Spleen (tissue), 11 donors: Measurements from ENCODE around the gene PBX1. TPM values are rescaled to one million over a fixed set of nuclear protein-coding genes. Genes with fewer than 3 reads are reported as not detected.

ENCODE experiments used
- DNase-seq: peaks from one replicate; pipeline ENCODE4 v3.0.0-alpha.2; 2020
- H3K27ac ChIP-seq, 8 donors: fragments of 200-600 bp; sonication (generic) in 7 of 8; 1 replicate in 4 of 8; 2 replicates in 4 of 8; pipeline versions ENCODE4 v1.5.0 to v1.8.0; 2016 to 2021; ENCODE audit warnings: inconsistent platforms in 4 of 8, mild to moderate bottlenecking in 4 of 8, moderate library complexity in 1 of 8
- H3K27me3 ChIP-seq, 7 donors: fragments of 200-600 bp; sonication (generic) in 6 of 7; replicated peaks in 1 of 7; 1 replicate in 4 of 7; 2 replicates in 3 of 7; pipeline versions ENCODE4 v1.5.0 to v1.8.0; 2016 to 2021; ENCODE audit warnings: inconsistent platforms in 3 of 7, mild to moderate bottlenecking in 1 of 7
- H3K36me3 ChIP-seq, 6 donors: fragments of 200-600 bp; sonication (generic) in 5 of 6; 1 replicate in 4 of 6; 2 replicates in 2 of 6; pipeline versions ENCODE4 v1.5.0 to v1.8.0; 2016 to 2021; ENCODE audit warnings: inconsistent platforms in 2 of 6
- H3K4me1 ChIP-seq, 6 donors: fragments of 200-600 bp; sonication (generic) in 5 of 6; 1 replicate in 3 of 6; 2 replicates in 3 of 6; pipeline versions ENCODE4 v1.5.0 to v1.8.0; 2016 to 2021; ENCODE audit warnings: inconsistent platforms in 3 of 6
- H3K4me3 ChIP-seq, 8 donors: fragments of 200-600 bp; sonication (generic) in 7 of 8; 1 replicate in 4 of 8; 2 replicates in 4 of 8; pipeline versions ENCODE4 v1.5.0 to v1.8.0; 2016 to 2021; ENCODE audit warnings: inconsistent platforms in 4 of 8, mild to moderate bottlenecking in 4 of 8, moderate library complexity in 2 of 8
- H3K9me3 ChIP-seq, 8 donors: fragments of 200-600 bp; sonication (generic) in 7 of 8; 1 replicate in 4 of 8; 2 replicates in 4 of 8; pipeline versions ENCODE4 v1.5.0 to v1.8.0; 2016 to 2021; ENCODE audit warnings: inconsistent platforms in 4 of 8
- POLR2A ChIP-seq, 3 donors: fragments of 450-650 bp; IDR thresholded peaks; one replicate each; pipeline ENCODE4 v1.5.1; 2017; ENCODE audit warnings: antibody characterized with exemption in 3 of 3, mild to moderate bottlenecking in 1 of 3
- POLR2AphosphoS5 ChIP-seq, 3 donors: sonication (generic); formaldehyde crosslinking; IDR thresholded peaks; one replicate each; pipeline ENCODE4 v1.5.1; 2017; ENCODE audit warnings: antibody characterized with exemption in 3 of 3
- WGBS, 5 donors: extraction: QIAGEN DNeasy Blood & Tissue Kit in 3 of 5; methylation state at CpG; one replicate each; pipeline versions ENCODE4 v1.1.5 to v1.1.7; 2013 to 2018; 5-methylcytosine and 5-hydroxymethylcytosine counted together
- intact Hi-C: fragments of 100-400 bp; cut with DNase I; formaldehyde crosslinking; loops from one replicate; pipeline ENCODE4 v1.15.0; 2023; ENCODE audit warnings: low total_unique reads
- polyA plus RNA-seq, 3 donors: library from polyadenylated mRNA; stranded (reverse); fragments of 200-250 nt; gene quantifications; one replicate each; pipeline ENCODE4 v1.2.1, GENCODE V29; 2013
- total RNA-seq, 7 donors: library from RNA; depleted of rRNA in 3 of 7; stranded (reverse); fragments of >200 nt in 3 of 7; fragmentation: NEBNext Ultra II Directional in 4 of 7; extraction: Animal tissue kit (Norgen Biotek cat#: 25700) in 4 of 7; gene quantifications; one replicate each; pipeline versions ENCODE4 v1.1.0 to v1.2.1, GENCODE V29; 2016 to 2021
- TF ChIP-seq, protein P1 (sequence below), 11 experiments: fragments of 200-600 bp in 7 of 11; fragments of 450-650 bp in 4 of 11; sonication (generic) in 4 of 11; IDR thresholded peaks in 8 of 11; conservative IDR thresholded peaks in 3 of 11; 1 replicate in 7 of 11; 2 replicates in 4 of 11; pipeline versions ENCODE4 v1.4.0 to v1.8.0; 2016 to 2021; ENCODE audit warnings: antibody characterized with exemption in 11 of 11, inconsistent platforms in 4 of 11, mild to moderate bottlenecking in 1 of 11
- donor health status: healthy with polysubstance abuse.
- donor health status: DM: no; HTN: no; CAD: no; lungs with moderate emphysema.
- donor health status: DM: no; HTN: no; CAD: no.
- donor health status: Bipolar disorder and iron deficiency.
- donor health status: healthy.
- donor health status: DM: no; HTN: no; CAD: no.
- donor health status: DM: yes; HTN: yes; CAD: no.

Gene PBX1
- total and polyA plus RNA-seq, 10 donors: 3.4 to 79.5 (median 31.8) TPM

DNA sequence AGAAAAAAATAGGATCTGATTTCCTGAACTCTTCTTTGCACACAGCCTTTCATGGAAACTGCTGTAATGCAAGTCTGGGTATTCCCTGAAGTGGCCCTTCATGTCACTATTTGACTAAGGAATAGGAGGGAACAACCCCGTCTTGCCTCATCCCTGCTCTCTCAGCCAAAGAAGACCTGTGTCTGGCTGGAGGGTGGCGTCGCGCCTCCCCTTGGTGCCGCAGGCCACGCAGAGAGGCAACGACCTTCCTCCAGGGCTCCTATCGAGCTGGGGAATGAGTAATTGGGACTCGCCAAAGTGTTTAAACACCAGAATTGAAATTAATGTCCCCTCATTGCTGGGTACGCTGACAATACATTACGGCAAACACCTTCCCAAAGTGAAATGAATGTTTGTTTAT is 129.8 kb downstream of the PBX1 start:
- no peaks in the 10 kb centered on the region for H3K36me3 ChIP-seq
- peaks cover 0 to 10% (median 8%) of the 10 kb centered on the region in 6 donors for H3K4me1 ChIP-seq
- no peaks in the 10 kb centered on the region for H3K9me3 ChIP-seq
- H3K27me3 ChIP-seq: no peaks in the 10 kb centered on the region
- H3K27ac ChIP-seq: no peak overlapping the region
- H3K4me3 ChIP-seq: no peak overlapping the region
- TF ChIP-seq, protein P1, sequence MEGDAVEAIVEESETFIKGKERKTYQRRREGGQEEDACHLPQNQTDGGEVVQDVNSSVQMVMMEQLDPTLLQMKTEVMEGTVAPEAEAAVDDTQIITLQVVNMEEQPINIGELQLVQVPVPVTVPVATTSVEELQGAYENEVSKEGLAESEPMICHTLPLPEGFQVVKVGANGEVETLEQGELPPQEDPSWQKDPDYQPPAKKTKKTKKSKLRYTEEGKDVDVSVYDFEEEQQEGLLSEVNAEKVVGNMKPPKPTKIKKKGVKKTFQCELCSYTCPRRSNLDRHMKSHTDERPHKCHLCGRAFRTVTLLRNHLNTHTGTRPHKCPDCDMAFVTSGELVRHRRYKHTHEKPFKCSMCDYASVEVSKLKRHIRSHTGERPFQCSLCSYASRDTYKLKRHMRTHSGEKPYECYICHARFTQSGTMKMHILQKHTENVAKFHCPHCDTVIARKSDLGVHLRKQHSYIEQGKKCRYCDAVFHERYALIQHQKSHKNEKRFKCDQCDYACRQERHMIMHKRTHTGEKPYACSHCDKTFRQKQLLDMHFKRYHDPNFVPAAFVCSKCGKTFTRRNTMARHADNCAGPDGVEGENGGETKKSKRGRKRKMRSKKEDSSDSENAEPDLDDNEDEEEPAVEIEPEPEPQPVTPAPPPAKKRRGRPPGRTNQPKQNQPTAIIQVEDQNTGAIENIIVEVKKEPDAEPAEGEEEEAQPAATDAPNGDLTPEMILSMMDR (IDR thresholded peaks at IDR 0.05 in 8 of 11, conservative IDR thresholded peaks at IDR 0.05 in 3 of 11): no peak
- no peak for TF ChIP-seq POLR2A (IDR thresholded peaks at IDR 0.05)
- no peak for TF ChIP-seq POLR2AphosphoS5 (IDR thresholded peaks at IDR 0.05)
- WGBS, 5 donors: 91 to 95% (median 94%) methylated on average over 11 of the region's 11 CpGs
- DNase-seq: no peak
- intact Hi-C loops: no loop called here

DNA sequence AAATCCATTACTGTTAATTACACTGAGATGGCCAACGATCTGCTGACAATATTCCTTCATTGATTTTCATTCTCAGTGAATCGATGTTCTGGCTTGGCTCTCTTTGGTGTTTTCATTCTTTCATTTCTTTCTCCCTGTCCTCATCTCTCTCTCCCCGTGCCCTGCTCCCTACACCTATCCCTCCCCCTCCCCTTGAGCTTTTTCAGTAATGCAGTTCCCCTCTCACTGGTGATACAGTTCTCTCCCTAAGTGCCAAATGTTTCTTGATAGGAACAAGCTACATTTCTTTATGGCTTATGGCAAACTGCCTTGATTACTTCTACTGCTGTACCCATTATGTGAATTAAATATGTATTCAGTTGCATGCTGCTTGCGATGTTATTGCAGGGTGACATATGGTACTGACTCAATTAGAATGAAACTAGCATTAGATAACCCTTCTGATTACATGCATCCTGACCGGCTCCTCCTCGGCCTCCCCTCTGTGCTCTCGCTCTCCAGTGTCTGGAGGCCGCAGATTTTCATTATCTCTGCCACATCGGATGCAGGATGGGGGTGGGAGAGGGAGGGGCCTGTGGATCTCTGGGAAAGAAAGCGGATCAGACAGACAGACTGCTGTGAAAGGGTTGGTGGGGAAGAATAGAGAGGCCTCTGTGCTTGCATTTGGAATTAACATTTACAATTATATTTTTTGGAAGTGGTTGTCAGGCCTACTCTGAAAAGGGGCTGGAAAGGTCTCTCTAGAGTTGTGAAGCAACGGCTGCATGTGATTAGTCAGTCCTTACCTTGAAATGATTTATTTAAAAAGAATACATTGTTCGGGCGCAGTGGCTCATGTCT is 130.9 kb downstream of the PBX1 start:
- TF ChIP-seq, protein P1 (IDR thresholded peaks at IDR 0.05 in 8 of 11, conservative IDR thresholded peaks at IDR 0.05 in 3 of 11): no peak
- TF ChIP-seq POLR2AphosphoS5 (IDR thresholded peaks at IDR 0.05) (no peak), POLR2A (IDR thresholded peaks at IDR 0.05) (no peak)
- intact Hi-C loops: no loop called here
- no peak overlapping the region for H3K27ac ChIP-seq
- WGBS, 5 donors: 83 to 90% (median 86%) methylated on average over 13 of the region's 13 CpGs
- no peaks in the 10 kb centered on the region for H3K36me3 ChIP-seq
- H3K4me3 ChIP-seq: no peak overlapping the region
- no peaks in the 10 kb centered on the region for H3K27me3 ChIP-seq
- H3K9me3 ChIP-seq: no peaks in the 10 kb centered on the region
- no peak for DNase-seq
- H3K4me1 ChIP-seq: peaks cover 0 to 8% (median 4%) of the 10 kb centered on the region in 6 donors

DNA sequence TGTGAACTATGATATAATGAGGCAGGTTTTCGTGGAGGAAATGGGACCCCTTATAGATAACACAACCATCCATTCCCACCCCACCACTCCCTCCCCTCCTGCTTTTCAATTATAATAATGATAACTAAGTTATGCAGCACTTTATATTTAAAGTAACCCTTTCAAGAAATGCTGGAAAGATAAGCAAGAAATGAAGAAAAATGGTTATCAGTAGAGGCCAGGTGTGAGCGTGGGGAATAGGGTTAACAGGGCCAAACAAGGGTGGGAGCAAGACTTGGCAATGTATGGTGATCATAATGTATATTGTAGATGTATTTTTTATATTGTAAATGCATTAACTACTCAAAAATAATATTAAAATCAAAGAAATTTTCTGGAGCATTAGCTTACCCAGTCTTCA is 133.4 kb downstream of the PBX1 start:
- no peaks in the 10 kb centered on the region for H3K36me3 ChIP-seq
- no peak overlapping the region for H3K27ac ChIP-seq
- H3K4me3 ChIP-seq: no peak overlapping the region
- no peaks in the 10 kb centered on the region for H3K4me1 ChIP-seq
- no peaks in the 10 kb centered on the region for H3K9me3 ChIP-seq
- intact Hi-C loops: no loop called here
- TF ChIP-seq, protein P1 (IDR thresholded peaks at IDR 0.05 in 8 of 11, conservative IDR thresholded peaks at IDR 0.05 in 3 of 11): no peak
- TF ChIP-seq POLR2A (IDR thresholded peaks at IDR 0.05): no peak
- no peak for TF ChIP-seq POLR2AphosphoS5 (IDR thresholded peaks at IDR 0.05)
- DNase-seq: no peak
- WGBS, 5 donors: 76 to 94% (median 82%) methylated on average over 2 of the region's 2 CpGs
- no peaks in the 10 kb centered on the region for H3K27me3 ChIP-seq

DNA sequence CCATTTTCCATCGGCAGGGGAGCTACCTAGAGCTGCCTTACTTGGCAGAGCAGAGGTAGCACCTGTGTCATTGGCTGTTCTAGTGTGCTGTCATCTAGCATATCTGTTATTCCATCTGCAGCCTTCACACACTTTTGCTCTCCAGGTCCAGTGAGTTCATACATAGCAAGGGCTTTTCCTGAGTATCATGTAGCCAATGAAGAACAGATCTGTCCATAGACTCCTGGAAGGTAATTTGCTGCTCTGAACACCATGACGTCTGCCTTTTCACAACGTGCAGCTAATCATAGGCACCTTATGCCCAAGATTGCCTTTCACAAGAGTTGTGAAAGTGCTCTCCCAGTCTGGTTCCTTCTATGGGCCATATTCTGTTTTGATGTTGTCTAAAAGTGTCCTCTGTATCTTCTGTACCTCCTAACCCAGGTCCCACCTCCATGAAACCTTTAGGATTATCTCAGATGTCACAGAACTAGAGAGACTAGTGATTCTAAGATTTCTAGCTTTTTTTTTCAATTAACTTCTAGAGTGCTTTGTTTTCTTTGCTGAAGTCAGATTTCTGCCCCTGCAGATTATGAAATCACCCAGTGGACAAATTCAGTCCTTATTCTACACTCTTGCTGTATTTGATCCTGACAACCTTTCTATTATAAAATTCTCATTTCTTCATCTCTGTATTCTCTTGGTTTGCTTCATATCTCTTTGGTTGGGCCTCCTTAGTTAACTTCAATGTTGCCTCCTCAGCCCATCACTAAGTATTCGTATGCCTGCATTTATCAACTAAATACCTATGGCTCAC is 134.8 kb downstream of the PBX1 start:
- no peak for DNase-seq
- Histone ChIP-seq H3K4me3 (no peak overlapping the region), H3K9me3 (no peaks in the 10 kb centered on the region), H3K4me1 (no peaks in the 10 kb centered on the region), H3K36me3 (no peaks in the 10 kb centered on the region), H3K27me3 (no peaks in the 10 kb centered on the region), H3K27ac (no peak overlapping the region)
- no peak for TF ChIP-seq POLR2A (IDR thresholded peaks at IDR 0.05)
- TF ChIP-seq, protein P1 (IDR thresholded peaks at IDR 0.05 in 8 of 11, conservative IDR thresholded peaks at IDR 0.05 in 3 of 11): no peak
- TF ChIP-seq POLR2AphosphoS5 (IDR thresholded peaks at IDR 0.05): no peak
- intact Hi-C loops: no loop called here
- 79 to 95% (median 89%) methylated on average over 4 of the region's 4 CpGs for WGBS, 5 donors
